Effector memory CD4-positive, alpha-beta T cell (primary cell): ENCODE data around the gene TTPAL.

Experiments used
- DNase-seq, 3 donors: peaks; one replicate each; pipeline ENCODE4 v3.0.0-alpha.2; 2020
- H3K27ac ChIP-seq: 2 replicates; pipeline ENCODE4 v1.7.0; 2013; ENCODE audit warnings: mild to moderate bottlenecking, low read length, moderate library complexity; ENCODE audit not compliant: insufficient read depth, poor library complexity, severe bottlenecking
- H3K27me3 ChIP-seq: replicated peaks from 2 replicates; pipeline ENCODE4 v1.7.0; 2013; ENCODE audit warnings: mild to moderate bottlenecking, low read length; ENCODE audit not compliant: insufficient read depth, control insufficient read depth, poor library complexity, severe bottlenecking
- H3K36me3 ChIP-seq: 2 replicates; pipeline ENCODE4 v1.7.0; 2013; ENCODE audit warnings: mild to moderate bottlenecking, low read length, moderate library complexity; ENCODE audit not compliant: control insufficient read depth, insufficient read depth
- H3K4me1 ChIP-seq: 2 replicates; pipeline ENCODE4 v1.7.0; 2013; ENCODE audit warnings: low read length, mild to moderate bottlenecking; ENCODE audit not compliant: control insufficient read depth, insufficient read depth, poor library complexity, severe bottlenecking
- H3K4me3 ChIP-seq: 2 replicates; pipeline ENCODE4 v1.7.0; 2013; ENCODE audit warnings: low read length, low read depth, mild to moderate bottlenecking; ENCODE audit not compliant: insufficient read depth, poor library complexity, severe bottlenecking
- H3K9me3 ChIP-seq: 2 replicates; pipeline ENCODE4 v1.7.0; 2013; ENCODE audit warnings: mild to moderate bottlenecking, low read length, moderate library complexity; ENCODE audit not compliant: control insufficient read depth

Gene TTPAL

GRCh38 chr20:44532259-44532980, 56.7 kb downstream of the TTPAL start:
- Histone ChIP-seq H3K4me1 (peaks cover 15% of the 10 kb centered on the region), H3K27me3 (no peaks in the 10 kb centered on the region), H3K9me3 (no peaks in the 10 kb centered on the region), H3K36me3 (no peaks in the 10 kb centered on the region), H3K27ac (peak overlapping the region; percentile 35), H3K4me3 (peak overlapping the region; percentile 67)
- no peak for DNase-seq

- Histone ChIP-seq H3K4me3 (no peak overlapping the region), H3K27ac (no peak overlapping the region), H3K9me3 (no peaks in the 10 kb centered on the region), H3K27me3 (no peaks in the 10 kb centered on the region), H3K4me1 (peaks cover 15% of the 10 kb centered on the region), H3K36me3 (no peaks in the 10 kb centered on the region)
- no peak for DNase-seq
Observed at GRCh38 chr20:44532981-44533331, 57.3 kb downstream of the TTPAL start.

- H3K36me3 ChIP-seq = no peaks in the 10 kb centered on the region
- no peak overlapping the region for H3K4me3 ChIP-seq
- peaks cover 15% of the 10 kb centered on the region for H3K4me1 ChIP-seq
- no peaks in the 10 kb centered on the region for H3K27me3 ChIP-seq
- H3K9me3 ChIP-seq = no peaks in the 10 kb centered on the region
- DNase-seq = no peak
- H3K27ac ChIP-seq = no peak overlapping the region
Observed at GRCh38 chr20:44533928-44534327, 58.3 kb downstream of the TTPAL start.

GRCh38 chr20:44536175-44536574, 60.5 kb downstream of the TTPAL start:
- no peak for DNase-seq
- Histone ChIP-seq H3K9me3 (no peaks in the 10 kb centered on the region), H3K27ac (no peak overlapping the region), H3K36me3 (no peaks in the 10 kb centered on the region), H3K27me3 (no peaks in the 10 kb centered on the region), H3K4me3 (no peak overlapping the region), H3K4me1 (peaks cover 14% of the 10 kb centered on the region)

- no peak overlapping the region for H3K4me3 ChIP-seq
- no peaks in the 10 kb centered on the region for H3K9me3 ChIP-seq
- no peaks in the 10 kb centered on the region for H3K36me3 ChIP-seq
- no peak for DNase-seq
- no peaks in the 10 kb centered on the region for H3K4me1 ChIP-seq
- no peak overlapping the region for H3K27ac ChIP-seq
- H3K27me3 ChIP-seq = no peaks in the 10 kb centered on the region
Observed at GRCh38 chr20:44537993-44538392, 62.3 kb downstream of the TTPAL start.

GRCh38 chr20:44540834-44541233, 65.2 kb downstream of the TTPAL start:
- Histone ChIP-seq H3K36me3 (no peaks in the 10 kb centered on the region), H3K4me3 (no peak overlapping the region), H3K4me1 (no peaks in the 10 kb centered on the region), H3K27ac (no peak overlapping the region), H3K27me3 (no peaks in the 10 kb centered on the region), H3K9me3 (no peaks in the 10 kb centered on the region)
- no peak for DNase-seq

GRCh38 chr20:44541992-44542391, 66.3 kb downstream of the TTPAL start:
- Histone ChIP-seq H3K27ac (no peak overlapping the region), H3K4me1 (no peaks in the 10 kb centered on the region), H3K36me3 (no peaks in the 10 kb centered on the region), H3K9me3 (no peaks in the 10 kb centered on the region), H3K4me3 (no peak overlapping the region), H3K27me3 (no peaks in the 10 kb centered on the region)
- no peak for DNase-seq

- Histone ChIP-seq H3K27ac (no peak overlapping the region), H3K36me3 (no peaks in the 10 kb centered on the region), H3K4me1 (no peaks in the 10 kb centered on the region), H3K27me3 (no peaks in the 10 kb centered on the region), H3K9me3 (no peaks in the 10 kb centered on the region), H3K4me3 (no peak overlapping the region)
- no peak for DNase-seq
Observed at GRCh38 chr20:44542890-44543289, 67.2 kb downstream of the TTPAL start.

- no peak overlapping the region for H3K4me3 ChIP-seq
- no peaks in the 10 kb centered on the region for H3K4me1 ChIP-seq
Observed at GRCh38 chr20:44543358-44543757, 67.7 kb downstream of the TTPAL start.

More at GRCh38 chr20:44543358-44543757, 67.7 kb downstream of the TTPAL start:
- no peak for DNase-seq
- Histone ChIP-seq H3K9me3 (no peaks in the 10 kb centered on the region), H3K27ac (no peak overlapping the region), H3K36me3 (no peaks in the 10 kb centered on the region), H3K27me3 (no peaks in the 10 kb centered on the region)
